ENCODE data around the gene ALX4.

The ALX4 gene

GRCh38 chr11:44258839-44259420 lies 51.0 kb downstream of the ALX4 start (continued):
- TF ChIP-seq ZNF571 (tag by site-specific recombination; IDR thresholded peaks at IDR 0.05) (no peak), ZNF48 (tag by site-specific recombination; IDR thresholded peaks at IDR 0.05) (no peak), ZNF155 (tag by site-specific recombination; IDR thresholded peaks at IDR 0.05) (no peak), ZNF133 (tag by site-specific recombination; IDR thresholded peaks at IDR 0.05) (no peak), GFI1B (tag by site-specific recombination; IDR thresholded peaks at IDR 0.05) (no peak)

- Histone ChIP-seq H3K4me1 (ENCODE audit: control insufficient read depth, insufficient read depth, low read length) (no peaks in the 10 kb centered on the region), H3K4me3 (ENCODE audit: low read depth, low read length) (no peak overlapping the region), H3K9me3 (ENCODE audit: control insufficient read depth, insufficient read depth, low read depth, low read length) (no peaks in the 10 kb centered on the region), H3K36me3 (ENCODE audit: control insufficient read depth in 2 of 2, insufficient read depth in 1 of 2, low read length in 2 of 2) (no peaks in the 10 kb centered on the region), H3K27ac (ENCODE audit: extremely low read depth, low read depth, low read length) (no peak overlapping the region)
- TF ChIP-seq ZNF184 (tag by site-specific recombination; IDR thresholded peaks at IDR 0.05) (no peak), ZNF391 (tag by site-specific recombination; IDR thresholded peaks at IDR 0.05; ENCODE audit: borderline replicate concordance, low read depth) (no peak), ZSCAN23 (tag by site-specific recombination; IDR thresholded peaks at IDR 0.05) (no peak), ZNF624 (tag by site-specific recombination; IDR thresholded peaks at IDR 0.05) (no peak)
- CTCF ChIA-PET: interaction anchor here (1.0 to 1.2 kb wide), 3 partner anchors 125 to 148 kb away, joined by 3 to 4 read pairs (median 4); no protein-coding TSS in a partner anchor
- POLR2A ChIA-PET: no interaction called here
These were observed 51.8 kb downstream of the ALX4 start for GRCh38 chr11:44258190-44258489.

- Histone ChIP-seq H3K4me3 (ENCODE audit: low read depth, low read length) (no peak overlapping the region), H3K9me3 (ENCODE audit: control insufficient read depth, insufficient read depth, low read depth, low read length) (no peaks in the 10 kb centered on the region), H3K27ac (ENCODE audit: extremely low read depth, low read depth, low read length) (no peak overlapping the region), H3K4me1 (ENCODE audit: control insufficient read depth, insufficient read depth, low read length) (no peaks in the 10 kb centered on the region), H3K36me3 (ENCODE audit: control insufficient read depth in 2 of 2, insufficient read depth in 1 of 2, low read length in 2 of 2) (no peaks in the 10 kb centered on the region)
- ChIA-PET CTCF (interaction anchor here (0.7 to 1.2 kb wide), 4 partner anchors 14 to 147 kb away, joined by 3 to 4 read pairs (median 4); no protein-coding TSS in a partner anchor), POLR2A (no interaction called here)
- TF ChIP-seq GLI2 (tag by site-specific recombination; IDR thresholded peaks at IDR 0.05; ENCODE audit: borderline replicate concordance, low read depth) (no peak), TCF7L2 (IDR thresholded peaks at IDR 0.05; ENCODE audit: borderline replicate concordance, low read depth, low read length) (no peak), ZFP69B (tag by site-specific recombination; IDR thresholded peaks at IDR 0.05) (no peak), ZNF302 (tag by site-specific recombination; IDR thresholded peaks at IDR 0.05; ENCODE audit: low read depth) (no peak), MZF1 (tag by site-specific recombination; IDR thresholded peaks at IDR 0.05; ENCODE audit: borderline replicate concordance) (no peak), ZNF211 (tag by site-specific recombination; IDR thresholded peaks at IDR 0.05; ENCODE audit: low read depth) (no peak), ZNF202 (tag by site-specific recombination; IDR thresholded peaks at IDR 0.05; ENCODE audit: borderline replicate concordance) (no peak), ZBTB1 (tag by site-specific recombination; IDR thresholded peaks at IDR 0.05) (no peak), ZNF133 (tag by site-specific recombination; IDR thresholded peaks at IDR 0.05) (no peak), ZNF571 (tag by site-specific recombination; IDR thresholded peaks at IDR 0.05) (no peak)
- TF ChIP-seq, protein P1, sequence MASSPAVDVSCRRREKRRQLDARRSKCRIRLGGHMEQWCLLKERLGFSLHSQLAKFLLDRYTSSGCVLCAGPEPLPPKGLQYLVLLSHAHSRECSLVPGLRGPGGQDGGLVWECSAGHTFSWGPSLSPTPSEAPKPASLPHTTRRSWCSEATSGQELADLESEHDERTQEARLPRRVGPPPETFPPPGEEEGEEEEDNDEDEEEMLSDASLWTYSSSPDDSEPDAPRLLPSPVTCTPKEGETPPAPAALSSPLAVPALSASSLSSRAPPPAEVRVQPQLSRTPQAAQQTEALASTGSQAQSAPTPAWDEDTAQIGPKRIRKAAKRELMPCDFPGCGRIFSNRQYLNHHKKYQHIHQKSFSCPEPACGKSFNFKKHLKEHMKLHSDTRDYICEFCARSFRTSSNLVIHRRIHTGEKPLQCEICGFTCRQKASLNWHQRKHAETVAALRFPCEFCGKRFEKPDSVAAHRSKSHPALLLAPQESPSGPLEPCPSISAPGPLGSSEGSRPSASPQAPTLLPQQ (tag by site-specific recombination; IDR thresholded peaks at IDR 0.05): no peak
These were observed 52.4 kb downstream of the ALX4 start for GRCh38 chr11:44257338-44258189.
